ENCODE measurements around the gene PXK.

DNA sequence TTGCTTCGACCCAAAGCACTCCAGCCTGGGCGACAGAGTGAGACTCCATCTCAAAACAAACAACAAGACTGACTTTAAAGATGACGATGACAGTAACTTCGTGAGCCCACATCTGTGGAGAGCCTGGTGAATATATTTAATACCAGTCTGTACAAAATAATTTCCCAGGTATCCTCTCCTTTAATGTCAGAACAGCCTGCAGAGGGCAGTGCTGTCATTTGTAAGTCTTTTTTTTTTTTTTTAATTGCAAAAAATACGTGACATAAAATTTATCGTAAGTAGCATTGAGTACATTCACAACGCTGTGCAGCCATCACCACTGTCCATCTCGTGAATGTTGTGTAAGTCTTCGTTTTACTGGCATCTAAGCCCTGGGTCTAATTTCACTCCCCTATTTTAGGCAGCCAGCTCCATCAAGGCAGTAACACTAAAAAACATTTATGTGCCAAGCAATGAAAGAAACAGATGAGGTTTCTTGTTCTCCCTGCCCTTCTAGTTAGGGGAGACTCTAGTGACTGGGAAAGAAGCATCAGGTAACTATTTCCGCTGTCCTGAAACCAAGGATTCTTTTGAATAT is 25.0 kb upstream of the PXK start:
- TF ChIP-seq EZH2 (IDR thresholded peaks at IDR 0.05; ENCODE audit: low read length, missing control alignments) = no peak
- TF ChIP-seq, protein P1, sequence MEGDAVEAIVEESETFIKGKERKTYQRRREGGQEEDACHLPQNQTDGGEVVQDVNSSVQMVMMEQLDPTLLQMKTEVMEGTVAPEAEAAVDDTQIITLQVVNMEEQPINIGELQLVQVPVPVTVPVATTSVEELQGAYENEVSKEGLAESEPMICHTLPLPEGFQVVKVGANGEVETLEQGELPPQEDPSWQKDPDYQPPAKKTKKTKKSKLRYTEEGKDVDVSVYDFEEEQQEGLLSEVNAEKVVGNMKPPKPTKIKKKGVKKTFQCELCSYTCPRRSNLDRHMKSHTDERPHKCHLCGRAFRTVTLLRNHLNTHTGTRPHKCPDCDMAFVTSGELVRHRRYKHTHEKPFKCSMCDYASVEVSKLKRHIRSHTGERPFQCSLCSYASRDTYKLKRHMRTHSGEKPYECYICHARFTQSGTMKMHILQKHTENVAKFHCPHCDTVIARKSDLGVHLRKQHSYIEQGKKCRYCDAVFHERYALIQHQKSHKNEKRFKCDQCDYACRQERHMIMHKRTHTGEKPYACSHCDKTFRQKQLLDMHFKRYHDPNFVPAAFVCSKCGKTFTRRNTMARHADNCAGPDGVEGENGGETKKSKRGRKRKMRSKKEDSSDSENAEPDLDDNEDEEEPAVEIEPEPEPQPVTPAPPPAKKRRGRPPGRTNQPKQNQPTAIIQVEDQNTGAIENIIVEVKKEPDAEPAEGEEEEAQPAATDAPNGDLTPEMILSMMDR (conservative IDR thresholded peaks at IDR 0.05 in 1 of 2, IDR thresholded peaks at IDR 0.05 in 1 of 2; ENCODE audit: low read depth in 1 of 2, low read length in 2 of 2) = peak; percentile 42 to 53

Measured in fibroblast of lung (primary cell).